ENCODE results near the gene KLHL17.
"Not testable (repeated sequence)": the region's sequence is repeated elsewhere in the genome, so short reads cannot be mapped to it uniquely, and the experiment has no call there.

Gene KLHL17

GRCh38 chr1:975896-976683 lies 15.7 kb downstream of the KLHL17 start:
- Mint-ChIP-seq H3K27ac (peak overlapping the region in 1 of 2 donors; percentile 53), H3K4me3 (peak overlapping the region; percentile 38 to 62), H3K36me3 (ENCODE audit: insufficient read depth) (no peaks in the 10 kb centered on the region), H3K27me3 (peaks cover 13 to 35% of the 10 kb centered on the region in 2 donors), H3K4me1 (ENCODE audit: low read depth in 2 of 2) (peaks cover 5 to 9% of the 10 kb centered on the region in 2 donors), H3K9me3 (no peaks in the 10 kb centered on the region)
- peak; percentile 94 for ATAC-seq (replicated peaks)
- DNase-seq: peak; percentile 54 to 65 (median 58)

GRCh38 chr1:976791-977190 lies 16.4 kb downstream of the KLHL17 start:
- H3K36me3 Mint-ChIP-seq (ENCODE audit: insufficient read depth); ATAC-seq (replicated peaks); H3K9me3 Mint-ChIP-seq; H3K4me1 Mint-ChIP-seq (ENCODE audit: low read depth in 2 of 2); H3K27ac Mint-ChIP-seq; H3K4me3 Mint-ChIP-seq; DNase-seq: not testable (repeated sequence)
- peaks cover 13 to 35% of the 10 kb centered on the region in 2 donors for H3K27me3 Mint-ChIP-seq

- Mint-ChIP-seq H3K27ac (no peak overlapping the region), H3K9me3 (no peaks in the 10 kb centered on the region), H3K27me3 (peaks cover 19 to 47% of the 10 kb centered on the region in 2 donors), H3K4me3 (peak overlapping the region; percentile 46 to 58), H3K36me3 (ENCODE audit: insufficient read depth) (no peaks in the 10 kb centered on the region), H3K4me1 (ENCODE audit: low read depth in 2 of 2) (peaks cover 5 to 9% of the 10 kb centered on the region in 2 donors)
- ATAC-seq (replicated peaks) (no peak), DNase-seq (no peak)
Observed at GRCh38 chr1:978069-978834, 17.9 kb downstream of the KLHL17 start.

- DNase-seq (no peak), ATAC-seq (replicated peaks) (no peak)
- Mint-ChIP-seq H3K27me3 (peaks cover 19 to 49% of the 10 kb centered on the region in 2 donors), H3K4me3 (no peak overlapping the region), H3K9me3 (no peaks in the 10 kb centered on the region), H3K27ac (no peak overlapping the region), H3K4me1 (ENCODE audit: low read depth in 2 of 2) (peaks cover 5 to 9% of the 10 kb centered on the region in 2 donors), H3K36me3 (ENCODE audit: insufficient read depth) (no peaks in the 10 kb centered on the region)
Observed at GRCh38 chr1:978835-979743, 18.7 kb downstream of the KLHL17 start.

GRCh38 chr1:979744-980072 lies 19.3 kb downstream of the KLHL17 start:
- H3K27ac Mint-ChIP-seq: no peak overlapping the region
- ATAC-seq (replicated peaks) (no peak), DNase-seq (no peak)
- no peaks in the 10 kb centered on the region for H3K36me3 Mint-ChIP-seq (ENCODE audit: insufficient read depth)
- peaks cover 18 to 44% of the 10 kb centered on the region in 2 donors for H3K27me3 Mint-ChIP-seq
- peaks cover 5 to 9% of the 10 kb centered on the region in 2 donors for H3K4me1 Mint-ChIP-seq (ENCODE audit: low read depth in 2 of 2)
- no peaks in the 10 kb centered on the region for H3K9me3 Mint-ChIP-seq
- H3K4me3 Mint-ChIP-seq: no peak overlapping the region

GRCh38 chr1:980137-980571 lies 19.8 kb downstream of the KLHL17 start:
- Mint-ChIP-seq H3K27ac (no peak overlapping the region), H3K36me3 (ENCODE audit: insufficient read depth) (no peaks in the 10 kb centered on the region), H3K4me3 (no peak overlapping the region), H3K9me3 (no peaks in the 10 kb centered on the region), H3K27me3 (peaks cover 13 to 44% of the 10 kb centered on the region in 2 donors), H3K4me1 (ENCODE audit: low read depth in 2 of 2) (peaks cover 5 to 9% of the 10 kb centered on the region in 2 donors)
- DNase-seq (no peak), ATAC-seq (replicated peaks) (no peak)

- no peaks in the 10 kb centered on the region for H3K36me3 Mint-ChIP-seq (ENCODE audit: insufficient read depth)
- H3K27me3 Mint-ChIP-seq: peaks cover 13 to 44% of the 10 kb centered on the region in 2 donors
- no peak for DNase-seq
- H3K9me3 Mint-ChIP-seq: no peaks in the 10 kb centered on the region
- H3K4me1 Mint-ChIP-seq (ENCODE audit: low read depth in 2 of 2): peaks cover 3 to 5% of the 10 kb centered on the region in 2 donors
- H3K27ac Mint-ChIP-seq: no peak overlapping the region
- H3K4me3 Mint-ChIP-seq: no peak overlapping the region
- no peak for ATAC-seq (replicated peaks)
Observed at GRCh38 chr1:980602-981395, 20.4 kb downstream of the KLHL17 start.

GRCh38 chr1:981491-981954 lies 21.1 kb downstream of the KLHL17 start:
- Mint-ChIP-seq H3K4me1 (ENCODE audit: low read depth in 2 of 2) (peaks cover 0 to 3% of the 10 kb centered on the region in 2 donors), H3K9me3 (no peaks in the 10 kb centered on the region), H3K27me3 (peaks cover 16 to 47% of the 10 kb centered on the region in 2 donors), H3K36me3 (ENCODE audit: insufficient read depth) (peaks cover 4% of the 10 kb centered on the region), H3K27ac (no peak overlapping the region), H3K4me3 (no peak overlapping the region)
- DNase-seq: no peak
- ATAC-seq (replicated peaks): no peak

- no peak within 1 kb of the TSS for H3K27ac Mint-ChIP-seq
- H3K27me3 Mint-ChIP-seq: peaks cover 16 to 47% of the 10 kb centered on the region in 2 donors
- no peak for DNase-seq
- peaks cover 4% of the 10 kb centered on the region for H3K36me3 Mint-ChIP-seq (ENCODE audit: insufficient read depth)
- ATAC-seq (replicated peaks): no peak
- no peak within 1 kb of the TSS for H3K4me3 Mint-ChIP-seq
- peaks cover 0 to 3% of the 10 kb centered on the region in 2 donors for H3K4me1 Mint-ChIP-seq (ENCODE audit: low read depth in 2 of 2)
- no peaks in the 10 kb centered on the region for H3K9me3 Mint-ChIP-seq
Observed at GRCh38 chr1:981955-982558, 21.7 kb downstream of the KLHL17 start, which contains the start of gene PERM1. PERM1 (minus strand) TSS chr1:982093; CDS start chr1:981029, 1,064 bp downstream.

- H3K9me3 Mint-ChIP-seq: no peaks in the 10 kb centered on the region
- no peak overlapping the region for H3K27ac Mint-ChIP-seq
- peaks cover 4% of the 10 kb centered on the region for H3K36me3 Mint-ChIP-seq (ENCODE audit: insufficient read depth)
- DNase-seq (no peak), ATAC-seq (replicated peaks) (no peak)
- peaks cover 0 to 3% of the 10 kb centered on the region in 2 donors for H3K4me1 Mint-ChIP-seq (ENCODE audit: low read depth in 2 of 2)
- peaks cover 21 to 47% of the 10 kb centered on the region in 2 donors for H3K27me3 Mint-ChIP-seq
- no peak overlapping the region for H3K4me3 Mint-ChIP-seq
Observed at GRCh38 chr1:982765-983436, 22.5 kb downstream of the KLHL17 start.

GRCh38 chr1:983798-984475 lies 23.6 kb downstream of the KLHL17 start:
- peak; percentile 52 to 58 (median 56) for DNase-seq
- Mint-ChIP-seq H3K4me3 (no peak overlapping the region), H3K27me3 (peaks cover 31 to 50% of the 10 kb centered on the region in 2 donors), H3K9me3 (no peaks in the 10 kb centered on the region), H3K36me3 (ENCODE audit: insufficient read depth) (peaks cover 4% of the 10 kb centered on the region), H3K27ac (no peak overlapping the region), H3K4me1 (ENCODE audit: low read depth in 2 of 2) (no peaks in the 10 kb centered on the region)
- ATAC-seq (replicated peaks): peak; percentile 79

Measured in effector memory CD8-positive, alpha-beta T cell (primary cell).